ENCODE data around the gene GALK1.

GRCh38 chr17:75740631-75741077 lies 24.3 kb downstream of the GALK1 start:
- TF ChIP-seq CTCF (optimal IDR thresholded peaks at IDR 0.05 in 1 of 3, IDR thresholded peaks at IDR 0.05 in 1 of 3, conservative IDR thresholded peaks at IDR 0.05 in 1 of 3; ENCODE audit: extremely low read depth in 1 of 3, insufficient read depth in 2 of 3, low read length in 3 of 3) (no peak), EZH2 (IDR thresholded peaks at IDR 0.05; ENCODE audit: low read length) (no peak)
